Hematopoietic multipotent progenitor cell treated with erythropoietin and hydrocortisone succinate and interleukin-3 and kit ligand, for 15 days (in vitro differentiated cells): ENCODE results near the gene PNPLA1.

ENCODE experiments used
- DNase-seq: peaks from one replicate; pipeline ENCODE4 v3.0.0-alpha.2; 2015; ENCODE audit warnings: low spot score

Gene PNPLA1

GRCh38 chr6:36315921-36316320 is 46.1 kb downstream of the PNPLA1 start:
- no peak for DNase-seq

GRCh38 chr6:36317623-36318022 is 47.8 kb downstream of the PNPLA1 start:
- no peak for DNase-seq

GRCh38 chr6:36318690-36319435 is 49.0 kb downstream of the PNPLA1 start:
- no peak for DNase-seq

GRCh38 chr6:36319436-36319762 is 49.5 kb downstream of the PNPLA1 start:
- DNase-seq: no peak

GRCh38 chr6:36319821-36320220 is 50.0 kb downstream of the PNPLA1 start:
- DNase-seq: no peak

GRCh38 chr6:36320475-36320874 is 50.6 kb downstream of the PNPLA1 start:
- no peak for DNase-seq

GRCh38 chr6:36322591-36322990 is 52.7 kb downstream of the PNPLA1 start:
- DNase-seq: no peak

- DNase-seq: no peak
Observed at GRCh38 chr6:36323062-36323461, 53.2 kb downstream of the PNPLA1 start.

GRCh38 chr6:36324191-36324590 is 54.3 kb downstream of the PNPLA1 start:
- no peak for DNase-seq

GRCh38 chr6:36324715-36325114 is 54.9 kb downstream of the PNPLA1 start:
- no peak for DNase-seq

GRCh38 chr6:36326356-36326995 is 56.6 kb downstream of the PNPLA1 start:
- DNase-seq: no peak

- no peak for DNase-seq
Observed at GRCh38 chr6:36327226-36327918, 57.5 kb downstream of the PNPLA1 start.

GRCh38 chr6:36327919-36328236 is 58.0 kb downstream of the PNPLA1 start:
- no peak for DNase-seq

GRCh38 chr6:36328600-36328999 is 58.7 kb downstream of the PNPLA1 start:
- no peak for DNase-seq

GRCh38 chr6:36329798-36330291 is 60.0 kb downstream of the PNPLA1 start:
- no peak for DNase-seq

- DNase-seq: no peak
Observed at GRCh38 chr6:36330366-36330765, 60.5 kb downstream of the PNPLA1 start.

- no peak for DNase-seq
Observed at GRCh38 chr6:36331381-36331780, 61.5 kb downstream of the PNPLA1 start.

- DNase-seq: no peak
Observed at GRCh38 chr6:36333171-36333895, 63.5 kb downstream of the PNPLA1 start.

- DNase-seq: no peak
Observed at GRCh38 chr6:36333931-36334725, 64.3 kb downstream of the PNPLA1 start.

GRCh38 chr6:36334832-36335459 is 65.1 kb downstream of the PNPLA1 start:
- DNase-seq: no peak

- no peak for DNase-seq
Observed at GRCh38 chr6:36335465-36336207, 65.8 kb downstream of the PNPLA1 start.
